Endometrial microvascular endothelial cells (primary cell): ENCODE measurements around the gene UVSSA. TPM values are rescaled to one million over a fixed set of nuclear protein-coding genes. Genes with fewer than 3 reads are reported as not detected.

ENCODE experiments used
- in situ Hi-C: cut with HindIII; loops from 2 replicates; pipeline ENCODE4 v1.10.0; 2017; ENCODE audit warnings: low sequenced_read_pairs, low pct_unique_long_range_greater_than_20kb; ENCODE audit errors: inconsistent ontology term
- total RNA-seq: library from RNA; depleted of rRNA; stranded (reverse); fragments of >200 nt; gene quantifications from one replicate; pipeline ENCODE4 v1.2.3, GENCODE V29; 2015; ENCODE audit errors: inconsistent ontology term

UVSSA gene
- total RNA-seq, 1 donor from 2014 or later: 7.4 TPM

- in situ Hi-C loops: no loop called here
Measured at GRCh38 chr4:1400831-1401408, 53.9 kb downstream of the UVSSA start.

GRCh38 chr4:1401409-1402020 is 54.5 kb downstream of the UVSSA start:
- in situ Hi-C loops: no loop called here

GRCh38 chr4:1402021-1402515 is 55.1 kb downstream of the UVSSA start:
- in situ Hi-C loops: no loop called here

GRCh38 chr4:1402516-1403091 is 55.6 kb downstream of the UVSSA start:
- in situ Hi-C loops: no loop called here

- in situ Hi-C loops: no loop called here
Measured at GRCh38 chr4:1403177-1403583, 56.2 kb downstream of the UVSSA start.

- in situ Hi-C loops: no loop called here
Measured at GRCh38 chr4:1403591-1404572, 56.9 kb downstream of the UVSSA start.

GRCh38 chr4:1404573-1405253 is 57.7 kb downstream of the UVSSA start:
- in situ Hi-C loops: no loop called here

GRCh38 chr4:1405254-1405635 is 58.2 kb downstream of the UVSSA start:
- in situ Hi-C loops: no loop called here

- in situ Hi-C loops: no loop called here
Measured at GRCh38 chr4:1405636-1406393, 58.8 kb downstream of the UVSSA start.

GRCh38 chr4:1406394-1406980 is 59.5 kb downstream of the UVSSA start, which contains the start of gene NKX1-1:
Gene NKX1-1, minus strand, starts transcription at chr4:1406442. Its CDS starts 0 bp downstream, at chr4:1406442.
- in situ Hi-C loops: no loop called here

- in situ Hi-C loops: no loop called here
Measured at GRCh38 chr4:1406981-1407656, 60.1 kb downstream of the UVSSA start.

GRCh38 chr4:1407657-1408333 is 60.8 kb downstream of the UVSSA start:
- in situ Hi-C loops: no loop called here

- in situ Hi-C loops: no loop called here
Measured at GRCh38 chr4:1408418-1408817, 61.4 kb downstream of the UVSSA start.

- in situ Hi-C loops: no loop called here
Measured at GRCh38 chr4:1409079-1409478, 62.1 kb downstream of the UVSSA start.

GRCh38 chr4:1409491-1410425 is 62.8 kb downstream of the UVSSA start:
- in situ Hi-C loops: no loop called here
